Tibial nerve (tissue), 4 donors: ENCODE results near the gene FLRT2. TPM values are rescaled to one million over a fixed set of nuclear protein-coding genes. Genes with fewer than 3 reads are reported as not detected.

Experiments
- DNase-seq, 2 donors: peaks; one replicate each; pipeline ENCODE4 v3.0.0-alpha.2; 2019; ENCODE audit warnings: low spot score in 2 of 2
- H3K27ac ChIP-seq, 4 donors: fragments of 200-600 bp; sonication (generic) in 3 of 4; one replicate each; pipeline ENCODE4 v1.5.1; 2017 to 2019; ENCODE audit warnings: mild to moderate bottlenecking in 1 of 4
- H3K27me3 ChIP-seq, 2 donors: fragments of 200-600 bp; sonication (generic) in 1 of 2; one replicate each; pipeline versions ENCODE4 v1.5.1 to v1.6.0; 2017 to 2019
- H3K36me3 ChIP-seq, 3 donors: fragments of 200-600 bp; sonication (generic); one replicate each; pipeline ENCODE4 v1.5.1; 2018 to 2019
- H3K4me1 ChIP-seq, 4 donors: fragments of 200-600 bp; sonication (generic) in 3 of 4; one replicate each; pipeline ENCODE4 v1.5.1; 2017 to 2019
- H3K4me3 ChIP-seq, 4 donors: fragments of 200-600 bp; sonication (generic) in 3 of 4; one replicate each; pipeline ENCODE4 v1.5.1; 2017 to 2019; ENCODE audit warnings: mild to moderate bottlenecking in 1 of 4, moderate library complexity in 1 of 4
- H3K9me3 ChIP-seq, 4 donors: fragments of 200-600 bp; sonication (generic) in 3 of 4; one replicate each; pipeline ENCODE4 v1.5.1; 2017 to 2019
- CTCF ChIP-seq, 5 experiments: fragments of 200-600 bp in 3 of 5; fragments of 450-650 bp in 2 of 5; sonication (generic) in 3 of 5; IDR thresholded peaks; one replicate each; pipeline ENCODE4 v1.5.1; 2016 to 2019; ENCODE audit warnings: antibody characterized with exemption in 5 of 5, mild to moderate bottlenecking in 3 of 5, moderate library complexity in 2 of 5
- EP300 ChIP-seq, 2 donors: sonication (generic); formaldehyde crosslinking; IDR thresholded peaks; one replicate each; pipeline ENCODE4 v1.6.1; 2017; ENCODE audit warnings: antibody characterized with exemption in 2 of 2, mild to moderate bottlenecking in 1 of 2
- POLR2A ChIP-seq, 2 donors: fragments of 450-650 bp; IDR thresholded peaks; one replicate each; pipeline ENCODE4 v1.6.1; 2017; ENCODE audit warnings: antibody characterized with exemption in 2 of 2, mild to moderate bottlenecking in 2 of 2, moderate library complexity in 2 of 2
- WGBS, 2 donors: methylation state at CpG; one replicate each; pipeline ENCODE4 v1.1.5; 2018; 5-methylcytosine and 5-hydroxymethylcytosine counted together
- total RNA-seq, 4 donors: library from RNA; depleted of rRNA; stranded (reverse); fragments of >200 nt; gene quantifications; one replicate each; pipeline ENCODE4 v1.1.0, GENCODE V29; 2016

The FLRT2 gene
- total RNA-seq, 4 donors from 2014 or later: 26.4 to 109 (median 71.6) TPM

DNA sequence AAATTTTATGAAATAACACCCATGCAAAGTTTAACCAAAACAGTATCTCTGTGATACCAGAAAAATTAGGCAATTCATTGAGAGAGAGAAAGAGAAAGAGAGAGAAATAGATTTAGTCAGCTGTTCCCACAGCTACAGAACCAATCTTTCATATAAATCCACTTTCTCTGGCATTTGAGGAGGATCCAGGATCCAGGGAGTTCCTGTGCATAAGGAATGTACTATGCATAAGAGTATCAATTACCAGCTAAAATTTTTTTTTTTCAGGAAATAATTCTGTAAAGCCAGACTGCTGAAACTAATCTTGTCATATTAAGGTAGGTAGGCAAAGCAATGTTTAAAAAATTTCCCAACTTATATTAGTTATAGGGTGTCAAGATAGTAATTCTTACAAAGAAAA is 133.7 kb downstream of the FLRT2 start:
- no peak overlapping the region for H3K4me3 ChIP-seq
- TF ChIP-seq CTCF (IDR thresholded peaks at IDR 0.05) (no peak), POLR2A (IDR thresholded peaks at IDR 0.05) (no peak), EP300 (IDR thresholded peaks at IDR 0.05) (no peak)
- DNase-seq: no peak

GRCh38 chr14:85675957-85676356 is 146.0 kb downstream of the FLRT2 start:
- H3K4me3 ChIP-seq: no peak overlapping the region
- no peak for TF ChIP-seq EP300 (IDR thresholded peaks at IDR 0.05)
- no peaks in the 10 kb centered on the region for H3K4me1 ChIP-seq
- H3K27ac ChIP-seq: no peak overlapping the region
- no peaks in the 10 kb centered on the region for H3K9me3 ChIP-seq
- WGBS, 2 donors: 63 to 68% methylated on average over 6 of the region's 6 CpGs
- H3K27me3 ChIP-seq: no peaks in the 10 kb centered on the region
- no peaks in the 10 kb centered on the region for H3K36me3 ChIP-seq
- DNase-seq: no peak

More for the DNA sequence above, 133.7 kb downstream of the FLRT2 start:
- peaks cover 0 to 6% (median 0%) of the 10 kb centered on the region in 4 donors for H3K4me1 ChIP-seq
- no peaks in the 10 kb centered on the region for H3K36me3 ChIP-seq
- no peak overlapping the region for H3K27ac ChIP-seq
- no peaks in the 10 kb centered on the region for H3K27me3 ChIP-seq
- no peaks in the 10 kb centered on the region for H3K9me3 ChIP-seq

DNA sequence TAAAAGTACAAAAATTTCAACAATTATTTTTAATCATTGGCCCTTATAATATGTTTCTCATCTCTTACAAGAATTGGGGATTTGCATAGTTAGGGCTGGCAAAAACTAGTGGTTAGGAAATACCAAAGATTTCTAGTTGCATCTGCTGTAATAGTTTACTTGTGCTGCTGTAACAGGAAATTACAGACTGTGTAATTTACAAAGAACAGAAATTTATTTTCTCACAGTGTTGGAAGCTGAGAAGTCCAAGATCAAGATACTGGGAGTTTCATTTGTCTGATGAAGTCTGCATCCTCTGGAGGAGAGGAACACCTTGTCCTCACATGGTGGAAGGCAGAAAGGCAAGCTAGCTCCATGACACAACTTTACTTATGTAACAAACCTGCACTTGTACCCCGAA is 157.0 kb downstream of the FLRT2 start:
- H3K27ac ChIP-seq: no peak overlapping the region
- H3K4me1 ChIP-seq: no peaks in the 10 kb centered on the region
- H3K4me3 ChIP-seq: no peak overlapping the region
- 0 to 39% methylated on average over 1 of the region's 1 CpG for WGBS, 2 donors
- no peaks in the 10 kb centered on the region for H3K9me3 ChIP-seq
- H3K27me3 ChIP-seq: no peaks in the 10 kb centered on the region
- DNase-seq: no peak
- no peak for TF ChIP-seq CTCF (IDR thresholded peaks at IDR 0.05)
- TF ChIP-seq EP300 (IDR thresholded peaks at IDR 0.05): no peak
- TF ChIP-seq POLR2A (IDR thresholded peaks at IDR 0.05): no peak
- no peaks in the 10 kb centered on the region for H3K36me3 ChIP-seq

GRCh38 chr14:85687456-85687855 is 157.5 kb downstream of the FLRT2 start:
- TF ChIP-seq CTCF (IDR thresholded peaks at IDR 0.05) (no peak), EP300 (IDR thresholded peaks at IDR 0.05) (no peak), POLR2A (IDR thresholded peaks at IDR 0.05) (no peak)
- no peak overlapping the region for H3K27ac ChIP-seq
- H3K4me3 ChIP-seq: no peak overlapping the region
- 52 to 60% methylated on average over 1 of the region's 1 CpG for WGBS, 2 donors
- no peak for DNase-seq
- H3K9me3 ChIP-seq: no peaks in the 10 kb centered on the region
- no peaks in the 10 kb centered on the region for H3K27me3 ChIP-seq
- no peaks in the 10 kb centered on the region for H3K4me1 ChIP-seq
- H3K36me3 ChIP-seq: no peaks in the 10 kb centered on the region

DNA sequence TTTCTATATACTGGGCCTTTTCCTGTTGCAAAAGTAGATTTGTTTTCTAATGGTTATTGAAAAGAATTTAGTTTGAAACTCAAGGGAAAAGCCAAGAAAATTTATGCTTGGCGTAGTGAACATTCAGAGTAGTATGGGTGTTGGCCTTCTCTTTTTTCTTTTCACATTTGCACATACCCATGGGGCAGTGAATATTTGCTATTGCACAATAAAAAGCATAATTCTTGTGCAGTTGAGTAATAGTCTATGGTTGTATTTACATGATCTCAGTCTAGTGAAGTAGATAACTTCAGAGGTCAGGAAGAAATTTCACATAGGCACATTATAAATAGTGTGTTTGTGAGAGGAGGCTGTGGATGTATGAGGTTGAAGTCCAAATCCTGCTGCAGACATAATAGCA is 158.1 kb downstream of the FLRT2 start:
- Histone ChIP-seq H3K4me1 (no peaks in the 10 kb centered on the region), H3K36me3 (no peaks in the 10 kb centered on the region), H3K4me3 (no peak overlapping the region), H3K27me3 (no peaks in the 10 kb centered on the region), H3K9me3 (no peaks in the 10 kb centered on the region), H3K27ac (no peak overlapping the region)
- no peak for DNase-seq
- TF ChIP-seq EP300 (IDR thresholded peaks at IDR 0.05): peak in 1 of 2 donors; percentile 62
- no peak for TF ChIP-seq POLR2A (IDR thresholded peaks at IDR 0.05)
- no peak for TF ChIP-seq CTCF (IDR thresholded peaks at IDR 0.05)
- 46 to 67% methylated on average over 1 of the region's 1 CpG for WGBS, 2 donors

- Histone ChIP-seq H3K9me3 (no peaks in the 10 kb centered on the region), H3K4me1 (no peaks in the 10 kb centered on the region), H3K36me3 (no peaks in the 10 kb centered on the region), H3K4me3 (no peak overlapping the region), H3K27ac (no peak overlapping the region), H3K27me3 (no peaks in the 10 kb centered on the region)
- 83 to 88% methylated on average over 2 of the region's 2 CpGs for WGBS, 2 donors
- no peak for TF ChIP-seq POLR2A (IDR thresholded peaks at IDR 0.05)
- TF ChIP-seq EP300 (IDR thresholded peaks at IDR 0.05): no peak
- TF ChIP-seq CTCF (IDR thresholded peaks at IDR 0.05): no peak
- DNase-seq: no peak
Observed at GRCh38 chr14:85695300-85695699, 165.4 kb downstream of the FLRT2 start.
